Hepatocyte (in vitro differentiated cells): ENCODE results near the gene TRHDE.
"Not testable (repeated sequence)": the region's sequence is repeated elsewhere in the genome, so short reads cannot be mapped to it uniquely, and the experiment has no call there.

Source experiments
- CTCF ChIP-seq: fragments of 200-600 bp; sonication (generic); IDR thresholded peaks from 2 replicates; pipeline ENCODE4 v1.5.1; 2016; ENCODE audit warnings: antibody characterized with exemption, mild to moderate bottlenecking; ENCODE audit not compliant: poor library complexity
- EZH2 ChIP-seq: fragments of 200-600 bp; sonication (generic); IDR thresholded peaks from 2 replicates; pipeline ENCODE4 v1.6.1; 2016; ENCODE audit warnings: antibody characterized with exemption, mild to moderate bottlenecking, borderline replicate concordance

- TF ChIP-seq CTCF, EZH2: not testable (repeated sequence)
Measured at GRCh38 chr12:72660174-72660573, 388.0 kb downstream of the TRHDE start.
